Skeletal muscle satellite cell (primary cell): ENCODE data around the gene PPM1E.

Experiments used
- H3K27me3 ChIP-seq: 2 replicates; pipeline ENCODE4 v1.7.0; 2013; ENCODE audit warnings: low read length; ENCODE audit not compliant: control insufficient read depth, insufficient read depth
- H3K36me3 ChIP-seq: 2 replicates; pipeline ENCODE4 v1.7.0; 2013; ENCODE audit warnings: mild to moderate bottlenecking, control low read depth, low read length; ENCODE audit not compliant: insufficient read depth
- H3K4me1 ChIP-seq: 2 replicates; pipeline ENCODE4 v1.7.0; 2013; ENCODE audit warnings: low read length; ENCODE audit not compliant: control insufficient read depth, insufficient read depth
- H3K4me2 ChIP-seq: 2 replicates; pipeline ENCODE4 v1.7.0; 2013; ENCODE audit warnings: mild to moderate bottlenecking, low read length
- H3K4me3 ChIP-seq: 2 replicates; pipeline ENCODE4 v1.7.0; 2013; ENCODE audit warnings: low read length
- H3K9ac ChIP-seq: 2 replicates; pipeline ENCODE4 v1.7.0; 2013; ENCODE audit warnings: mild to moderate bottlenecking, low read depth, low read length, moderate library complexity
- H3K9me3 ChIP-seq: replicated peaks from 2 replicates; pipeline ENCODE4 v1.7.0; 2013; ENCODE audit warnings: mild to moderate bottlenecking, control low read depth, low read length

The PPM1E gene

DNA sequence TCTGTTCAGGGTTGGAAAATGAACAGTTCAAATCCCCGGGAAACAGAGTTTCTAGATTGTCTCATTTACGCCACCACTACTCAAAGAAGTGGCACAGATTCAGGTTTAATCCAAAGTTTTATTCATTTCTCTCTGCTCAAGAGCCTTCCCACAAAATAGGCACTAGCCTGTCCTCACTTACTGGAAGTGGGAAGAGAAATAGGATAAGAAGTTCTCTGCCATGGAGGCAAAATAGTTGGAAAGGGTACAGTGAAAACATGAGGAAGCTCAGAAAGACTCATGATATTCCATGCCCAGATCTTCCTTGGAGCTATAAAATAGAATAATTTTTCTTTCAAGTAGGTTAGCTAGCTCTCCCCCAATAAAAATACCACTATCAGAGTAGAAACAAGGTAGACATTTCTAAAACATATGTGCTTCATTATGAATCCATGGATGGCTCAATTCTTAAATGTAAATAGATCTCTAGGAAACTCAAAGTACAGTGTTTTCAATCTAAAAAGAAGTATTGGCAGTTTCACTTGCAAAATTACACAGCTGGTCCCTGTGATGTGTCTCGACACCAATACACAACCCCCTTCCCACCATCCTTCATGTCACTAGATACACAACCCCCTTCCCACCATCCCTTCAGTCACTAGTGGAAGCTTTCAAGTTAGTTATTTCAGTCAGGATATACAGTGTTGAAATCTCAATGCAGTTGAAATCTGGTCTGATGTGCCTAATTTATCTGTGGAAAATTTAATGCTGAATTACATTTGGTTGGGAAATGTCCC is 225.2 kb downstream of the PPM1E start:
- H3K36me3 ChIP-seq = no peaks in the 10 kb centered on the region
- H3K9me3 ChIP-seq = no peaks in the 10 kb centered on the region
- no peaks in the 10 kb centered on the region for H3K27me3 ChIP-seq
- no peak overlapping the region for H3K4me2 ChIP-seq
- H3K4me3 ChIP-seq = no peak overlapping the region
- no peak overlapping the region for H3K9ac ChIP-seq
- no peaks in the 10 kb centered on the region for H3K4me1 ChIP-seq

DNA sequence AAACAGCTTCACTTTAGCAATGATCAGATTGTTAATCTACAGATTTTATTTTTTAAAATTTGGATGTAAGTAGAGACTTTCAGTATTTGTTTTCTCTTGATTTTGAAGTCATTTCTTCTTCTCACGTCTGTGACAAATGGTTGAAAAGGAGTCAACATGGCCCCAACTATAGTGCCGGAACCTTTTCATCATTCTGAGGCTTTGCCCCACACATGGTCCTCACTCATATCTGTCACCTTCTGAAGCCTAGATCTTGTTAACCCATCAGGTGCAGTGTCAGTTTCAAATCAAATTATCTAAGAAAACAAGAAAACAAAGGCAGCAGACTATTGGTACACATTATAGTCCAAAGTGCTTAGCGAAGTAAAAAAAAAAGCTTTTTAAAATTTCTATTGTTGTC is 227.0 kb downstream of the PPM1E start:
- Histone ChIP-seq H3K27me3 (no peaks in the 10 kb centered on the region), H3K4me3 (no peak overlapping the region), H3K9me3 (no peaks in the 10 kb centered on the region), H3K4me2 (no peak overlapping the region), H3K36me3 (peaks cover 4% of the 10 kb centered on the region), H3K9ac (no peak overlapping the region), H3K4me1 (no peaks in the 10 kb centered on the region)

DNA sequence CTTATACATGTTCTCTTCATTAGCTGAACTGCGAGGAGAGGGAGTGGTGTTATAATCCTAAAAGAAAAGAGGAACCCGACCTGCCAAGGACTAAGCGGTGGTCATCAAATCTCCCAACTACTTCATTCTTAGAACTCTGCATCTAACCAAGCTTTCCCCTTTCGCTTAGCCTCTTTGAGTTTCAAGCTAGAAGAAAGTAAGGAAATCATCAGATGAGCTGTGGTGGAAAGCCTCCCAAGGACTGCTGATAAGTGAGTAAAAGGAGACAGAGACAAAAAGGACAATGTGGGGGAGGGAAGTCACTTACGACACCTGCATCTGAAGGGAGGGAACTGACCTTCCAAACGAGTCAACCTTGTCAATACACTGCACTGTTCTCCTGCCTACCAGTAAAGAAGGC is 229.7 kb downstream of the PPM1E start:
- Histone ChIP-seq H3K4me1 (no peaks in the 10 kb centered on the region), H3K9me3 (no peaks in the 10 kb centered on the region), H3K27me3 (no peaks in the 10 kb centered on the region), H3K9ac (no peak overlapping the region), H3K36me3 (peaks cover 4% of the 10 kb centered on the region), H3K4me2 (no peak overlapping the region), H3K4me3 (no peak overlapping the region)

DNA sequence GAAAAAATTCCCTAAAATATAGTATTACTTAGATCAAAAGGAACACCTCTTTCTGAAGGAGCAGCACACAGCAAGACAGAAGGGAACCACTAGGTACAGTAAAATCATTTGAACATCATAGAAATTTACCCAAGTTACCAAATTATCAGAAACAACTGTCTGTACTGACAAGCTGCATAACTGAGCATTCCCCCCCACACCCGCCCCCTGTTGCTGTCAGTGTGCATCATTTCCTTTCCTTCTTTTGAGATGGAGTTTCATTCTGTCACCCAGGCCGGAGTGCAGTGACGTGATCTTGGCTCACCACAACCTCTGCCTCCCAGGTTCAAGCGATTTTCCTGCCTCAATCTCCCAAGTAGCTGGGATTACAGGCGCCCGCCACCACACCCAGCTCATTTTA is 230.3 kb downstream of the PPM1E start:
- H3K9ac ChIP-seq = no peak overlapping the region
- H3K4me2 ChIP-seq = no peak overlapping the region
- H3K36me3 ChIP-seq = peaks cover 4% of the 10 kb centered on the region
- no peaks in the 10 kb centered on the region for H3K9me3 ChIP-seq
- H3K4me1 ChIP-seq = no peaks in the 10 kb centered on the region
- no peaks in the 10 kb centered on the region for H3K27me3 ChIP-seq
- no peak overlapping the region for H3K4me3 ChIP-seq

DNA sequence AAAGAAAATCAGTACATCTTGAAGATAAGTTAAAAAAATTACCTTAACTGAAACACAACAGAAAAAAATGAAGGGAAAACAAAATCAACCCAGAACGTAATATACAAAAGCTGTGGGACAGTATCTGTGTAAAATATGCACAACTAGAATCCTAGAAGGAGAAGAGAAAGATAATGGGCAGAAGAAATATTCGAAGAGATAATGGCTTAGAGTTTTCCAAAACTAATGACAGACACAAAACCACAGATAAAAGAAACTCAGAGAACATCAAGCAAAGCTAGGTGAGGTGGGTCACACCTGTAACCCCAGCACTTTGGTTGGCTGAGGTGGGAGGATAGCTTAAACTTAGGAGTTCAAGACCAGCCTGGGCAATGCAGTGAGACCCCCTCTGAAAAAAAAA is 234.0 kb downstream of the PPM1E start:
- Histone ChIP-seq H3K9me3 (no peaks in the 10 kb centered on the region), H3K4me1 (peaks cover 19% of the 10 kb centered on the region), H3K9ac (no peak overlapping the region), H3K36me3 (peaks cover 10% of the 10 kb centered on the region), H3K4me3 (no peak overlapping the region), H3K4me2 (no peak overlapping the region), H3K27me3 (no peaks in the 10 kb centered on the region)

DNA sequence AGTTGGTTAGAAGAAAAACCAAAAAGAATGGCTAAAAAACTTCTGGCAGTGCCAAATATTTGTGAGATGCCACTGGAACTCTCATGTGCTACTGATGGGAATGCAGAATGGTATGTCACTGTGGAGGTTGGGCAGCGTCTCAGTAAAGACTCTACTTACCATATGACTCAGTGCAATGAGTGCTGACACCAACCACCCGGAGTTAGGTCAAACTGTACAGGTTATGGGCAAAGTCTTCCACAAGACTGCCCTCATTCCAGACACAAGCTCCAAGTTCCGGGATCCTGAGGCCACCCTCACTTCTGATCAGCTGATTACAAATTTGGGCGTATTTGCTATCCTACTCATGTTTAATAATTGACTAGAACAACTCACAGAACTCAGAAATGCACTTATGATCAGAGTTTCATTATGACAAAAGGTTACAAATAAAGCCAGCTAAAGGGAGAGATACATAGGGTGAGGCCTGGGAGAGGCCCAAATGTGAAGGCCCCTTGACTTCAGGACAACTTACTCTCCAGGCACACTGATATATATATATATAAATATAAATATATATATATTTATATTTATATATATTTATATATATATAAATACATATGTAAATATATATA is 236.2 kb downstream of the PPM1E start:
- H3K27me3 ChIP-seq = no peaks in the 10 kb centered on the region
- H3K9ac ChIP-seq = no peak overlapping the region
- no peak overlapping the region for H3K4me3 ChIP-seq
- no peak overlapping the region for H3K4me2 ChIP-seq
- H3K4me1 ChIP-seq = peaks cover 26% of the 10 kb centered on the region
- H3K36me3 ChIP-seq = peaks cover 11% of the 10 kb centered on the region
- no peaks in the 10 kb centered on the region for H3K9me3 ChIP-seq

DNA sequence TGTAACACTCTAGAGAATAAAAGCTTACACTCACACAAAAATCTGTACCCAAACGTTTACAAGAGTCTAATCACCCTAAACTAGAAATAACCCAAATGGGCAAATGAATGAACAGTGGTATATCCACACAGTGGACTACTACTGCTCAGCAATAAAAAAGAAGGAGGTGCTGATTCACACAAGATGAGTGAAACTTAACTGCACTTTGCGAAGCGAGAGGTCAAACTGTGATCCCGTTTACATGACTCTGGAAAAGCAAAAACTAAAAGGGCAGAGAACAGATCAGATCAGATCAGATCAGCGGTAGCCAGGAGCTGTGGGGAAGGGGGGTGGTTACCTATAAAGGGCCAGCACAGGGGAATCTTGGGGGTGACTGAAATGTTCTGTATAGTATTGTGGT is 237.7 kb downstream of the PPM1E start:
- no peak overlapping the region for H3K4me3 ChIP-seq
- no peak overlapping the region for H3K4me2 ChIP-seq
- H3K36me3 ChIP-seq = peaks cover 11% of the 10 kb centered on the region
- H3K9me3 ChIP-seq = no peaks in the 10 kb centered on the region
- H3K4me1 ChIP-seq = peaks cover 31% of the 10 kb centered on the region
- no peak overlapping the region for H3K9ac ChIP-seq
- no peaks in the 10 kb centered on the region for H3K27me3 ChIP-seq

DNA sequence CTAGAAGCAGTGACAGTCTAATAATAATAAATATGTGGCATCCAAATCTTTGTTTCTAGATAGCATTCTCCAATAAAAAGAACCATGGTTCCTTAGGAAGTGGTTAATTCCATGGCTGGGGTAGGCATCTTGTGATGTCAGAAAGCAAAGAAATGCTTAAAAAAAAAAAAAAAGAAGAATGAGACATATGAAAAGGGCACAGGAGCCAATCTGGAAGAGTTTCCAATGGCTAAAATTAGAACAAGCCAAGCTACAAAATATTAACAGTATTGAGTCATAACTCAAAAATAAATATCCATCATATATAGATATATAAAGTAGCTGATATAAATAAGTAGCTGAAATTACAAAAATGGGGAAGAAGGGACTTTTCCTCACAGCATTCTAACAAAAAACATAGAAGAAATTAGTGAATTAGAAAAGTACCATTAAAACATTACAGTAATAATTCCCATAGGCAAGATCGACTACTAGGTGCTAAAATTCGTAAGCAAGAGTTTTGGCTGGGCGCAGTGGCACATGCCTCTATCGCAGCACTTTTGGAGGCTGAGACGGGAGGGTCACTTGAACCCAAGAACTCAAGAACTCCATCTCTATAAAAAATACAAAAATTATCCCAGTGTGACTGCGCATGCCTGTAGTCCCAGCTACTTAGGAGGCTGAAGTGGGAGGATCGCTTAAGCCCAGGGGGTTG is 239.7 kb downstream of the PPM1E start:
- no peak overlapping the region for H3K9ac ChIP-seq
- no peaks in the 10 kb centered on the region for H3K27me3 ChIP-seq
- peaks cover 31% of the 10 kb centered on the region for H3K4me1 ChIP-seq
- H3K9me3 ChIP-seq = no peaks in the 10 kb centered on the region
- no peak overlapping the region for H3K4me3 ChIP-seq
- H3K36me3 ChIP-seq = peaks cover 25% of the 10 kb centered on the region
- no peak overlapping the region for H3K4me2 ChIP-seq

DNA sequence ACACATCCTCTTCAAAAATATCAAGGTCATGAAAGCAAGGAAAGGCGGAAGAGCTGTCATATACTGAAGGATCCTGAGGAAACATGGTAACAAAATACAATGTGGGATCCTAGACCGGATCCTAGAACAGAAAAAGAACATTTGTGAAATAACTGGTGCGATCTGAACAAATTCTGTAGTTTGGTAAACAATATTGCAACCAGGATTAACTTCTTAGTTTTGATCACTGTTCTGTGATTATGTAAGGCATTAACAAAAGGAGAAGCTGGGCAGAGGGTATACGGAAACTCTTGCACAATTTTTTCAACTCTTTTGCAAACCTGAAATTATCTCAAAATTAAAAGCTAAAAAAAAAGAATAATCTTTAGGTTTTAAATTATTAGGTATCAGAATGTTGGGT is 241.3 kb downstream of the PPM1E start:
- no peaks in the 10 kb centered on the region for H3K9me3 ChIP-seq
- no peak overlapping the region for H3K4me2 ChIP-seq
- H3K4me1 ChIP-seq = peaks cover 35% of the 10 kb centered on the region
- no peak overlapping the region for H3K4me3 ChIP-seq
- H3K36me3 ChIP-seq = peaks cover 29% of the 10 kb centered on the region
- H3K9ac ChIP-seq = no peak overlapping the region
- H3K27me3 ChIP-seq = no peaks in the 10 kb centered on the region

DNA sequence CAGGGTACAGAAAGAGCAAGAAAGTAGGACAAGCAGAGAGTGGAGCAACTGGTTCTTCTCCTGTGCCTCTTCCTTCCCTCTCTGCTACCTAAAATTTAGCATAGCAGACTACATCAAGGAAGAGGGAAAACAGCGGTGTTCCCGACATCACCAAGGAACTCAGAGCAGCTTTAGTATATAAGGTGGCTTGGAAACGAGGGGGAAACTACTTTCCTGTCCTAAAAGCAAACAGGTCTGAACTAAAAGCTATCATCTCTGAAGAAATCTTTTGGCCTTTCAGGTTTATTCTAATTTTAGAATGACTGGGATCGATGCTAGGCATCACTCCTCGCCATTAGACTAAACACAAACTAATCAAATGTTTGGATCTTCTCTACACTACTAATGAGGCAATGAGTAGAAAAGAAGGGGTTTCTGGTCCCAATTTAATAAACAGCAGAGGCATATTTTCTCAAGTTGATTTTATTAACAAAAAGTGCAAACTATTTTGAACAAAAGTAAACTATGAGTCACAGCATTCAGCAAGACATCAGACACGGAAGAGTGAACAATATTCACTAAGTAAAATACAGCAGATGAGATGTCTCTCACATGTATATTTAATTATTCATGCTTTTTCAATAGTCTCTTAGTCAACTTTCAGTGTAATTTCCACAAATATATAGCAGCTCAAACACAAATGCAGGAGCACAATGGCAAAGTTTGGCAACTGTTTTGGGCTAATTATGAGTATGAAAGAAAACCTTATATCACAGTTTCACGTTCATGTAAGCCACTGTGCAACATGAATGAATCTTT is 242.3 kb downstream of the PPM1E start:
- Histone ChIP-seq H3K36me3 (peaks cover 28% of the 10 kb centered on the region), H3K9ac (no peak overlapping the region), H3K4me3 (no peak overlapping the region), H3K9me3 (no peaks in the 10 kb centered on the region), H3K27me3 (no peaks in the 10 kb centered on the region), H3K4me2 (no peak overlapping the region), H3K4me1 (peaks cover 27% of the 10 kb centered on the region)

DNA sequence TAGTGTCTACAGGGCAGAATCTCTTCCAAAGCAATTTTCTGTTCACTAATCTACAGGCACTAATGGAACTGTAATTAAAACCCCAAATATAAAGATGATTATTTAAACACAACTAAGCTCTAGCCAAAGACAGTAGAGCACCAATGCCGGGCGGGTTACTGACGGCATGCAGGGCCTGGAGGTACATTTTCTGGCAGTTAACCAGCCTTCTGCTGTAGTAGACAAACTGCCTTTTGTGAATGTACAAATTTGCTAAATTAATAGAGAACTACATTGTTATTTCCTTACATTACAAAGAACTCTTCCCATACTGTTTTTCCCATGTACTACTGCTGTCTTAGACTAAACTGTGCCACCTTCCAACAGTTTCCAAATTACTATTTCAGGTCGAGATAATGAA is 243.2 kb downstream of the PPM1E start:
- Histone ChIP-seq H3K4me1 (peaks cover 22% of the 10 kb centered on the region), H3K4me2 (no peak overlapping the region), H3K36me3 (peaks cover 23% of the 10 kb centered on the region), H3K9me3 (no peaks in the 10 kb centered on the region), H3K27me3 (no peaks in the 10 kb centered on the region), H3K9ac (no peak overlapping the region), H3K4me3 (no peak overlapping the region)
